Measurements from ENCODE around the gene ARID1B. TPM values are rescaled to one million over a fixed set of nuclear protein-coding genes. Genes with fewer than 3 reads are reported as not detected.

Gene ARID1B
- total RNA-seq, 1 experiment from 2014 or later, result 42.8 TPM

DNA sequence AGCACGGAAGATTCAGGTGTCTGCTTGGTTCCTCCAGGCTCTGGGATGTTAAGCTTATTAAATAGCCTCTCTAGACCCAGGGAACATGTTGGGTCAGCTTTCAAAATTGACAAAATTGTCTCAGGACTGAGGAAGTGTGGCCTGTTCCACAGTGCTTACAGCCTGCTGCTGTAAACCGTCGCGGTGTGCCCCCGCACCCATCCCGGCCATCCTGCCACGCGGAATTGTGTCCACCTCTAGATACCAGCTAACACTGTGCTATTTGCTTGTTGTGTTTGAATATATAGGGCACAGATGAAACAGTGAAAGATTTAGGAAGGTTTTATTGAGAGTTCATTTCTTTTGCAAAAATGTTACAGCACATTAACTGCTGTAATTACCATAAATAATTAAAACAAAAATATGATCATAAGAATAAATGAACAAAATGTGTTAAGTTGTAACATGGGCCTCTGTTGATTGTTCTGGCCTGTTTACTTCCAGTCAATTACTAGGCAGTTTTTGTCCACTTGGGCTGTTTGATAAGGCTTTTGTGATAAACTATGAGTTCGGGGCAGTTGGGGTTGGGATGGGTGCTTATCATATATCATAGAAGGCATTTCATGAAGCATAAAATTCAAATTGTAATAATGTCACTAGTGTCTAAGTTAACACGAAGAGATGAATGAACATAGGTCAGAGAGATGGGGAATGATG lies 77.4 kb downstream of the ARID1B start:
- Histone ChIP-seq H3K9me3 (ENCODE audit: insufficient read depth, low read depth) (no peaks in the 10 kb centered on the region), H3K4me3 (no peak overlapping the region), H3K36me3 (ENCODE audit: low read depth) (no peaks in the 10 kb centered on the region), H3K27ac (no peak overlapping the region), H4K20me1 (ENCODE audit: insufficient read depth) (peaks cover 20% of the 10 kb centered on the region), H3K4me1 (replicated peaks; ENCODE audit: insufficient read depth) (no peaks in the 10 kb centered on the region), H3K9me2 (ENCODE audit: insufficient read depth) (no peaks in the 10 kb centered on the region), H3K79me2 (ENCODE audit: low read depth) (peaks cover 62% of the 10 kb centered on the region), H3K4me2 (no peak overlapping the region), H3K27me3 (ENCODE audit: insufficient read depth, low read depth) (no peaks in the 10 kb centered on the region), H2AFZ (no peak overlapping the region), H3F3A (ENCODE audit: insufficient read depth, low read depth) (no peaks in the 10 kb centered on the region)
- ChIA-PET CTCF (no interaction called here), POLR2A (ENCODE audit: unreplicated experiment) (no interaction called here)
- intact Hi-C loops (cut with micrococcal nuclease; ENCODE audit: unreplicated experiment), result no loop called here
- TF ChIP-seq EZH2 (IDR thresholded peaks at IDR 0.05; ENCODE audit: low read depth), result no peak
- TF ChIP-seq, protein P1, sequence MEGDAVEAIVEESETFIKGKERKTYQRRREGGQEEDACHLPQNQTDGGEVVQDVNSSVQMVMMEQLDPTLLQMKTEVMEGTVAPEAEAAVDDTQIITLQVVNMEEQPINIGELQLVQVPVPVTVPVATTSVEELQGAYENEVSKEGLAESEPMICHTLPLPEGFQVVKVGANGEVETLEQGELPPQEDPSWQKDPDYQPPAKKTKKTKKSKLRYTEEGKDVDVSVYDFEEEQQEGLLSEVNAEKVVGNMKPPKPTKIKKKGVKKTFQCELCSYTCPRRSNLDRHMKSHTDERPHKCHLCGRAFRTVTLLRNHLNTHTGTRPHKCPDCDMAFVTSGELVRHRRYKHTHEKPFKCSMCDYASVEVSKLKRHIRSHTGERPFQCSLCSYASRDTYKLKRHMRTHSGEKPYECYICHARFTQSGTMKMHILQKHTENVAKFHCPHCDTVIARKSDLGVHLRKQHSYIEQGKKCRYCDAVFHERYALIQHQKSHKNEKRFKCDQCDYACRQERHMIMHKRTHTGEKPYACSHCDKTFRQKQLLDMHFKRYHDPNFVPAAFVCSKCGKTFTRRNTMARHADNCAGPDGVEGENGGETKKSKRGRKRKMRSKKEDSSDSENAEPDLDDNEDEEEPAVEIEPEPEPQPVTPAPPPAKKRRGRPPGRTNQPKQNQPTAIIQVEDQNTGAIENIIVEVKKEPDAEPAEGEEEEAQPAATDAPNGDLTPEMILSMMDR (conservative IDR thresholded peaks at IDR 0.05), result no peak
- no peak for DNase-seq
- no TSS peak for BruUV-seq (replicated peaks)

DNA sequence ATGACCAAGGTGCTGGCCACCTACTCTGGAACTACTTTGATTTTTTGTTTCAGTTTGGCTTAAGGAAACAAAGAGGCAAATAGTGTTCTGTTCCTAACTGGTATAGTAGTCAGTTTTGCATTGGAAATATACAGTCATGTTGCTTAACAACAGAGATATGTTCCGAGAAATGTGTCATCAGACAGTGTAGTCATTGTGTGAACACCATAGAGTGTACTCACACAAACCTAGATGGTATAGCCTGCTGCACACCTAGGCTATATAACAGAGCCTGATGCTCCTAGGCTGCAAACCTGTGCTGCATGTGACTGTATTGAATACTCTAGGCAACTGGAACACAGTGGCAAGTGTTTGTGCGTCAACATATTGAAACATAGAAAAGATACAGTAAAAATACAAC lies 80.4 kb downstream of the ARID1B start:
- no peaks in the 10 kb centered on the region for H3K9me2 ChIP-seq (ENCODE audit: insufficient read depth)
- POLR2A ChIA-PET (ENCODE audit: unreplicated experiment), result no interaction called here
- no TSS peak for BruUV-seq (replicated peaks)

DNA sequence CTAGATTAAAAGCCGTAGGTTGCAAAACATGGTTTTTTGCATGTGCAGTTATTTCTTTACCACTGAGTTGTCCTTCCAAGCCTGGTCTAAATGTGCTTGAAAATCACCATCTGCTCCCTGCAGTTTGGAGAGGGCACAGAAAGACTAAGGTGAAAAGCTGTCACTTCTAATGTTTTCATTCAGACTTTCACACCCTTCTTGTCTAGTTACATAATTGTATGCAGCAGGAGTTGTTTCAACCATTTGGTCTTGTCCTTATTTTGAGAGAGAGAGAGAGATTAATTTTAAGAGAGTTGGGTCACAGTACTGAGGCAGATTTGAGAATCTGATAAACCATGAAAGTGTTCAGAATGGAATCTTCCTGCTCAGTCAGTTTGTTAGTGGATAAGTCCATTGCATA lies 82.5 kb downstream of the ARID1B start:
- BruUV-seq (replicated peaks), result no TSS peak
- no peak for TF ChIP-seq EZH2 (IDR thresholded peaks at IDR 0.05; ENCODE audit: low read depth)
- Histone ChIP-seq H3K27me3 (ENCODE audit: insufficient read depth, low read depth) (no peaks in the 10 kb centered on the region), H3F3A (ENCODE audit: insufficient read depth, low read depth) (no peaks in the 10 kb centered on the region), H3K36me3 (ENCODE audit: low read depth) (no peaks in the 10 kb centered on the region), H2AFZ (no peak overlapping the region), H3K4me1 (replicated peaks; ENCODE audit: insufficient read depth) (no peaks in the 10 kb centered on the region), H3K4me3 (no peak overlapping the region), H3K79me2 (ENCODE audit: low read depth) (peaks cover 49% of the 10 kb centered on the region), H3K9me3 (ENCODE audit: insufficient read depth, low read depth) (no peaks in the 10 kb centered on the region), H3K27ac (no peak overlapping the region), H3K4me2 (no peak overlapping the region), H3K9me2 (ENCODE audit: insufficient read depth) (no peaks in the 10 kb centered on the region), H4K20me1 (ENCODE audit: insufficient read depth) (0 out of 2 replicates have a peak, but pooled peaks cover 4% of the 10 kb centered on the region)
- CTCF ChIA-PET, result no interaction called here
- no peak for DNase-seq
- intact Hi-C loops (cut with micrococcal nuclease; ENCODE audit: unreplicated experiment), result no loop called here
- POLR2A ChIA-PET (ENCODE audit: unreplicated experiment), result no interaction called here

More for the DNA sequence above, 80.4 kb downstream of the ARID1B start:
- H3K27me3 ChIP-seq (ENCODE audit: insufficient read depth, low read depth), result no peaks in the 10 kb centered on the region
- no peak for DNase-seq
- intact Hi-C loops (cut with micrococcal nuclease; ENCODE audit: unreplicated experiment), result no loop called here
- no peak overlapping the region for H3K4me3 ChIP-seq
- H3K4me2 ChIP-seq, result no peak overlapping the region
- H3F3A ChIP-seq (ENCODE audit: insufficient read depth, low read depth), result no peaks in the 10 kb centered on the region
- H4K20me1 ChIP-seq (ENCODE audit: insufficient read depth), result peaks cover 9% of the 10 kb centered on the region; the same call in 1 of the 2 replicates
- H3K9me3 ChIP-seq (ENCODE audit: insufficient read depth, low read depth), result no peaks in the 10 kb centered on the region
- no peak overlapping the region for H3K27ac ChIP-seq
- TF ChIP-seq, protein P1 (conservative IDR thresholded peaks at IDR 0.05), result no peak
- TF ChIP-seq EZH2 (IDR thresholded peaks at IDR 0.05; ENCODE audit: low read depth), result no peak
- no peaks in the 10 kb centered on the region for H3K4me1 ChIP-seq (replicated peaks; ENCODE audit: insufficient read depth)
- H3K79me2 ChIP-seq (ENCODE audit: low read depth), result peaks cover 66% of the 10 kb centered on the region
- no peak overlapping the region for H2AFZ ChIP-seq
- no peaks in the 10 kb centered on the region for H3K36me3 ChIP-seq (ENCODE audit: low read depth)
- CTCF ChIA-PET, result no interaction called here

DNA sequence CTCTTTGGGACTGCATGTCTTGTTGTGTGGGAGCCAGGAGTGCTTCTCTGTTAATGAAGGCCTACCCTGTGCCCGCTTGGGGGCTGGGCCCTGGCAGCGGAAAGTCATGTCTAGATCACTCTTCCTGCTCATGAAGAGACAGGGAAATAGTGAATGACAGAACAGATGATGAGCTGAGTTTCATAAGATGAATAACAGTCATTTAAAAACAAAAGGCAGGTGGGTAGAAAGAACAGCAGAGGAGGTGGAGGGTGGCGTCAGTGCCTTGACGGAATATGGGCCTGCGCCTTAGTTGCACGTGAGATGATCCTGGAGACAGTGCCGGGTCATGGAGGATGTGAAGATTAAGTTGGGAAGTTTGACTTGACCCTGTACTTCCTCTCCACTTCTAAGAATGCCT lies 85.5 kb downstream of the ARID1B start:
- Histone ChIP-seq H3K36me3 (ENCODE audit: low read depth) (no peaks in the 10 kb centered on the region), H3K9me2 (ENCODE audit: insufficient read depth) (no peaks in the 10 kb centered on the region), H2AFZ (no peak overlapping the region), H3K4me2 (no peak overlapping the region), H3K27ac (no peak overlapping the region), H3K4me3 (no peak overlapping the region), H3F3A (ENCODE audit: insufficient read depth, low read depth) (no peaks in the 10 kb centered on the region), H3K9me3 (ENCODE audit: insufficient read depth, low read depth) (no peaks in the 10 kb centered on the region), H4K20me1 (ENCODE audit: insufficient read depth) (0 out of 2 replicates have a peak, but pooled peaks cover 4% of the 10 kb centered on the region), H3K4me1 (replicated peaks; ENCODE audit: insufficient read depth) (no peaks in the 10 kb centered on the region), H3K27me3 (ENCODE audit: insufficient read depth, low read depth) (no peaks in the 10 kb centered on the region), H3K79me2 (ENCODE audit: low read depth) (peaks cover 60% of the 10 kb centered on the region)
- TF ChIP-seq EZH2 (IDR thresholded peaks at IDR 0.05; ENCODE audit: low read depth), result no peak
- TF ChIP-seq, protein P1 (conservative IDR thresholded peaks at IDR 0.05), result no peak
- ChIA-PET POLR2A (ENCODE audit: unreplicated experiment) (no interaction called here), CTCF (no interaction called here)
- intact Hi-C loops (cut with micrococcal nuclease; ENCODE audit: unreplicated experiment), result no loop called here
- no peak for DNase-seq
- no TSS peak for BruUV-seq (replicated peaks)

Data from PC-9 (cell line).